H1 (cell line): ENCODE data around the gene FBXW2. TPM values are rescaled to one million over a fixed set of nuclear protein-coding genes. Genes with fewer than 3 reads are reported as not detected.
A peak's percentile ranks its signal among the peaks of the same experiment; 100 is the strongest.

Source experiments
- CTCF ChIA-PET: fragments of 300-600 bp; sonication (Branson Sonifier 250); formaldehyde crosslinking; loops from one replicate; lab custom pipeline; 2021; ENCODE audit not compliant: partially characterized antibody; lab: Charles Lee
- POLR2A ChIA-PET: fragments of 300-600 bp; sonication (Branson Sonifier 250); formaldehyde crosslinking; loops from one replicate; lab custom pipeline; 2021; ENCODE audit warnings: inconsistent platforms; ENCODE audit not compliant: partially characterized antibody; lab: Charles Lee
- DNase-seq, 2 experiments: peaks; one replicate each; pipeline versions ENCODE4 v3.0.0 to v3.0.0-alpha.2; 2010 to 2022; ENCODE audit warnings: low spot score in 2 of 2, low read depth in 1 of 2, mixed read lengths in 1 of 2
- FAIRE-seq: peaks from 2 replicates; lab custom pipeline; 2011; peaks lifted over from hg19 to GRCh38; lab: Jason Lieb, UNC
- H2AFZ ChIP-seq: 2 replicates; pipeline ENCODE4 v1.8.1; 2012; ENCODE audit warnings: low read length, inconsistent platforms
- H2AK5ac ChIP-seq: 2 replicates; pipeline ENCODE4 v1.6.1; 2013; ENCODE audit warnings: low read depth, low read length
- H2BK120ac ChIP-seq: replicated peaks from 2 replicates; pipeline ENCODE3; 2013; ENCODE audit warnings: low read depth, low read length, inconsistent platforms
- H2BK12ac ChIP-seq: 2 replicates; pipeline ENCODE4 v1.6.1; 2013; ENCODE audit warnings: low read depth, low read length
- H2BK15ac ChIP-seq: 2 replicates; pipeline ENCODE4 v1.6.1; 2013; ENCODE audit warnings: low read length
- H2BK20ac ChIP-seq: 2 replicates; pipeline ENCODE4 v1.6.1; 2013; ENCODE audit warnings: low read length
- H2BK5ac ChIP-seq: 2 replicates; pipeline ENCODE4 v1.6.1; 2013; ENCODE audit warnings: low read depth, low read length
- H3K14ac ChIP-seq: 2 replicates; pipeline ENCODE4 v1.6.1; 2013; ENCODE audit warnings: inconsistent platforms; ENCODE audit not compliant: insufficient read length
- H3K18ac ChIP-seq: 2 replicates; pipeline ENCODE4 v1.6.1; 2013; ENCODE audit warnings: low read length; ENCODE audit errors: extremely low read depth
- H3K23ac ChIP-seq: 2 replicates; pipeline ENCODE4 v1.6.1; 2013; ENCODE audit warnings: inconsistent platforms; ENCODE audit not compliant: insufficient read length
- H3K23me2 ChIP-seq: 2 replicates; pipeline ENCODE4 v1.6.1; 2013; ENCODE audit warnings: low read depth, low read length
- H3K27ac ChIP-seq: 2 replicates; pipeline ENCODE4 v1.6.1; 2011; ENCODE audit warnings: low read depth, low read length, inconsistent platforms
- H3K27me3 ChIP-seq, 4 experiments: replicated peaks in 1 of 4; 1 replicate in 1 of 4; 2 replicates in 3 of 4; pipeline versions ENCODE4 v1.6.1 to v1.8.1; 2011 to 2013; ENCODE audit warnings: low read length in 3 of 4, mild to moderate bottlenecking in 3 of 4, inconsistent platforms in 2 of 4, mixed read lengths in 2 of 4, moderate library complexity in 1 of 4; ENCODE audit not compliant: control insufficient read depth in 3 of 4, insufficient read depth in 3 of 4; ENCODE audit errors: extremely low read depth in 1 of 4
- H3K36me3 ChIP-seq, 4 experiments: 2 replicates each; pipeline versions ENCODE4 v1.6.1 to v1.8.1; 2011 to 2013; ENCODE audit warnings: mild to moderate bottlenecking in 4 of 4, low read length in 3 of 4, moderate library complexity in 2 of 4, control low read depth in 1 of 4, inconsistent platforms in 1 of 4; ENCODE audit not compliant: insufficient read depth in 4 of 4, control insufficient read depth in 2 of 4
- H3K4ac ChIP-seq: replicated peaks from 2 replicates; pipeline ENCODE3; 2013; ENCODE audit warnings: low read length, low read depth, mixed read lengths, inconsistent platforms; ENCODE audit not compliant: insufficient read length
- H3K4me1 ChIP-seq, 4 experiments: replicated peaks in 1 of 4; 1 replicate in 1 of 4; 2 replicates in 3 of 4; pipeline versions ENCODE4 v1.6.1 to v1.8.1; 2011 to 2013; ENCODE audit warnings: low read length in 3 of 4, inconsistent platforms in 2 of 4, mixed read lengths in 1 of 4; ENCODE audit not compliant: insufficient read depth in 4 of 4, control insufficient read depth in 3 of 4
- H3K4me2 ChIP-seq, 2 experiments: 2 replicates each; pipeline versions ENCODE4 v1.6.1 to v1.8.1; 2011 to 2013; ENCODE audit warnings: low read depth in 2 of 2, low read length in 2 of 2, control low read depth in 1 of 2, inconsistent platforms in 1 of 2, mild to moderate bottlenecking in 1 of 2; ENCODE audit not compliant: insufficient read depth in 1 of 2
- H3K4me3 ChIP-seq, 4 experiments: fragments of 200-600, 300-600 bp in 1 of 4; sonication (generic), shearing (Covaris generic), sonication (Bioruptor Twin) in 1 of 4; 2 replicates each; pipeline versions ENCODE4 v1.5.1 to v1.8.1; 2011 to 2016; ENCODE audit warnings: low read length in 4 of 4, low read depth in 3 of 4, control low read depth in 2 of 4, inconsistent platforms in 2 of 4, mild to moderate bottlenecking in 2 of 4, mixed read lengths in 1 of 4, moderate library complexity in 1 of 4; ENCODE audit not compliant: insufficient read depth in 2 of 4; ENCODE audit errors: extremely low read depth in 1 of 4
- H3K56ac ChIP-seq: replicated peaks from 2 replicates; pipeline ENCODE3; 2013; ENCODE audit warnings: low read depth, mild to moderate bottlenecking, mixed read lengths, low read length, inconsistent platforms; ENCODE audit not compliant: insufficient read length
- H3K79me1 ChIP-seq: 2 replicates; pipeline ENCODE4 v1.6.1; 2013; ENCODE audit warnings: low read depth, low read length, control low read depth
- H3K79me2 ChIP-seq, 2 experiments: 2 replicates each; pipeline versions ENCODE4 v1.6.1 to v1.8.1; 2012 to 2013; ENCODE audit warnings: low read length in 2 of 2, mild to moderate bottlenecking in 2 of 2, inconsistent platforms in 1 of 2; ENCODE audit not compliant: insufficient read depth in 2 of 2, control insufficient read depth in 1 of 2
- H3K9ac ChIP-seq, 4 experiments: replicated peaks in 1 of 4; 1 replicate in 1 of 4; 2 replicates in 3 of 4; pipeline versions ENCODE4 v1.6.1 to v1.8.1; 2011 to 2013; ENCODE audit warnings: low read depth in 3 of 4, low read length in 3 of 4, control low read depth in 2 of 4, mild to moderate bottlenecking in 2 of 4, moderate library complexity in 2 of 4, inconsistent platforms in 1 of 4; ENCODE audit errors: extremely low read depth in 1 of 4
- H3K9me3 ChIP-seq, 2 experiments: 2 replicates each; pipeline versions ENCODE4 v1.6.1 to v1.8.1; 2012 to 2013; ENCODE audit warnings: mild to moderate bottlenecking in 2 of 2, moderate library complexity in 2 of 2, control low read depth in 1 of 2, inconsistent platforms in 1 of 2, low read depth in 1 of 2, low read length in 1 of 2, mixed read lengths in 1 of 2; ENCODE audit not compliant: insufficient read depth in 2 of 2
- H4K20me1 ChIP-seq, 2 experiments: replicated peaks in 1 of 2; 2 replicates each; pipeline versions ENCODE3 to v1.8.1; 2011 to 2013; ENCODE audit warnings: inconsistent platforms in 2 of 2, low read length in 2 of 2, mild to moderate bottlenecking in 1 of 2; ENCODE audit not compliant: insufficient read depth in 2 of 2, control insufficient read depth in 1 of 2
- H4K5ac ChIP-seq: 2 replicates; pipeline ENCODE4 v1.6.1; 2013; ENCODE audit warnings: low read length, low read depth, mixed read lengths, inconsistent platforms; ENCODE audit not compliant: insufficient read length
- H4K8ac ChIP-seq: 2 replicates; pipeline ENCODE4 v1.8.0; 2013; ENCODE audit warnings: mild to moderate bottlenecking, moderate library complexity, low read length, inconsistent platforms; ENCODE audit not compliant: insufficient read depth; ENCODE audit errors: extremely low read depth
- H4K91ac ChIP-seq: replicated peaks from 2 replicates; pipeline ENCODE3; 2013; ENCODE audit warnings: low read length, mixed read lengths, inconsistent platforms; ENCODE audit not compliant: insufficient read length
- ATF2 ChIP-seq: IDR thresholded peaks from 2 replicates; pipeline ENCODE4 v1.6.1; 2012; ENCODE audit warnings: low read length, inconsistent platforms
- CTCF ChIP-seq, 3 experiments: IDR thresholded peaks; 1 replicate in 2 of 3; 2 replicates in 1 of 3; pipeline versions ENCODE4 v1.5.1 to v1.6.1; 2011; ENCODE audit warnings: low read length in 3 of 3, mild to moderate bottlenecking in 3 of 3, inconsistent platforms in 2 of 3, low read depth in 1 of 3, moderate library complexity in 1 of 3; ENCODE audit not compliant: insufficient read depth in 1 of 3; ENCODE audit errors: control extremely low read depth in 1 of 3
- RAD21 ChIP-seq, 2 experiments: IDR thresholded peaks in 1 of 2; conservative IDR thresholded peaks in 1 of 2; 2 replicates each; pipeline ENCODE4 v1.6.1; 2011; ENCODE audit warnings: low read depth in 2 of 2, low read length in 2 of 2, improper control_type of control experiment in 1 of 2, inconsistent platforms in 1 of 2, mild to moderate bottlenecking in 1 of 2, moderate library complexity in 1 of 2
- SIX5 ChIP-seq: IDR thresholded peaks from 2 replicates; pipeline ENCODE4 v1.6.1; 2011; ENCODE audit warnings: mild to moderate bottlenecking, low read depth, low read length
- WGBS, 2 experiments: shearing (Covaris generic) in 1 of 2; methylation state at CpG; one replicate each; pipeline versions ENCODE4 v1.1.6 to v1.1.7; 2013 to 2015; ENCODE audit warnings: low lambda C conversion rate in 2 of 2, mixed read lengths in 2 of 2, inconsistent platforms in 1 of 2, low coverage in 1 of 2, missing lambda C conversion rate in 1 of 2; ENCODE audit not compliant: insufficient replicate concordance in 2 of 2, insufficient coverage in 1 of 2, insufficient read length in 1 of 2; ENCODE audit errors: extremely low coverage in 1 of 2, missing lambda C conversion rate in 1 of 2; 5-methylcytosine and 5-hydroxymethylcytosine counted together
- polyA plus RNA-seq, 7 experiments: library from polyadenylated mRNA; depleted of rRNA in 3 of 7; stranded (reverse) in 5 of 7; unstranded in 2 of 7; fragments of >200 nt in 5 of 7; fragments of 200-250 nt in 2 of 7; gene quantifications; 1 replicate in 5 of 7; 2 replicates in 1 of 7; 4 replicates in 1 of 7; pipeline versions ENCODE4 v1.2.1 to v1.2.3, GENCODE V29; 2011 to 2013; ENCODE audit warnings: missing spikeins in 2 of 7, mixed read lengths in 2 of 7
- total RNA-seq: library from RNA; stranded (reverse); fragmentation: NEBNext Ultra II Directional; extraction: Animal tissue kit (Norgen Biotek cat#: 25700); gene quantifications from 2 replicates; pipeline ENCODE4 v1.2.1, GENCODE V29; 2021

The FBXW2 gene
- total and polyA plus RNA-seq, 2 of the 8 experiments (the other 6 are each of a cell fraction or from before 2014, with no cell fraction given): 19.2 to 65.3 TPM

DNA sequence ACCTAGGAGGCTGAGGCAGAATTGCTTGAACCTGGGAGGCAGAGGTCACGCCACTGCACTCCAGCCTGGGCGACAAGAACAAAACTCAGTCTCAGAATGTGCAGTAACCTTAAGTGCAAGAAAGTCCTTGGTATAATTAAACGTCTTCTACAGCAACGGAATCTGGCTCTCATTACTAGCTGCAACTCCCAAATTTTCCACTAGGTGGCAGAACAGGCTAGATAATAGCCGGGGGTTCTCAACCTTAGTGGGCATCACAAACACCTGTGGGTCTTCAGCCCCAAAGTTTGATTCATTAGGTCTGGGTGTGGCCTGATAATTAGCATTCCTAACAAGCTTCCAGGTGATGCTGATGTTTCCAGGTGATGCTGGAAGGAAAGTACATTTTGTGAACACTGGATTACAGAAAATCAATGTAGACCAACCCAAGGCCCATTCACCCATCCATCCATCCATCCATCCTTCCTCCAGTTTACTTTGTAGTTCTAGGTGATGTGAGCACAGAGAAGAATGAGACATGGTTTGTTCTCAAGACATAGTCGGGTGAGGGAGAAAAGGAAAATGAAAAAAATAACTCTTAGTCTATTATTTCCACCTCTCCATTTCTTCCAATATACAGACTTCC, 37.3 kb downstream of the FBXW2 start:
- no peaks in the 10 kb centered on the region for H3K27me3 ChIP-seq
- H3K27ac ChIP-seq: no peak overlapping the region
- no peak overlapping the region for H2BK5ac ChIP-seq
- no peaks in the 10 kb centered on the region for H3K79me2 ChIP-seq
- ChIA-PET POLR2A (interaction anchor here (0.6 to 1.8 kb wide), 3 partner anchors 9 to 320 kb away, joined by 3 to 6 read pairs (median 3); no protein-coding TSS in a partner anchor), CTCF (interaction anchor here (0.6 to 4.6 kb wide), 38 partner anchors 9 to 601 kb away, joined by 3 to 31 read pairs (median 4); no protein-coding TSS in a partner anchor)
- H4K8ac ChIP-seq: no peak overlapping the region
- no peak overlapping the region for H3K14ac ChIP-seq
- H2BK120ac ChIP-seq: no peak overlapping the region
- no peak overlapping the region for H2BK20ac ChIP-seq
- DNase-seq (peak; percentile 13 to 85), FAIRE-seq (peak; percentile 7)
- H3K4ac ChIP-seq: no peak overlapping the region
- no peak overlapping the region for H3K9ac ChIP-seq
- no peaks in the 10 kb centered on the region for H3K23me2 ChIP-seq
- no peak overlapping the region for H4K91ac ChIP-seq
- no peak overlapping the region for H3K23ac ChIP-seq
- no peak overlapping the region for H3K4me3 ChIP-seq
- no peaks in the 10 kb centered on the region for H3K4me1 ChIP-seq
- H2BK15ac ChIP-seq: no peak overlapping the region
- H3K56ac ChIP-seq: no peak overlapping the region
- H2BK12ac ChIP-seq: no peak overlapping the region
- no peak overlapping the region for H4K5ac ChIP-seq
- no peak overlapping the region for H3K4me2 ChIP-seq
- H2AFZ ChIP-seq: no peak overlapping the region
- 40% methylated on average over 6 of the region's 6 CpGs; no CpG with 5 or more reads in 1 of the 2 experiments for WGBS, 2 experiments
- peaks cover 0 to 6% (median 1%) of the 10 kb centered on the region in 4 experiments; a peak in 3 of 8 replicates for H3K36me3 ChIP-seq
- no peak overlapping the region for H2AK5ac ChIP-seq
- TF ChIP-seq CTCF (IDR thresholded peaks at IDR 0.05; ENCODE audit: control extremely low read depth in 1 of 3, insufficient read depth in 1 of 3, low read depth in 1 of 3, low read length in 3 of 3) (peak in 2 of 3 experiments; percentile 84 to 85; a peak in 3 of 4 replicates), SIX5 (no peak), ATF2 (no peak), RAD21 (IDR thresholded peaks at IDR 0.05 in 1 of 2, conservative IDR thresholded peaks at IDR 0.05 in 1 of 2; ENCODE audit: low read depth in 2 of 2, low read length in 2 of 2) (peak; percentile 89 to 93)
- TF ChIP-seq, all 59 proteins: peak for 2
- H3K79me1 ChIP-seq: no peaks in the 10 kb centered on the region
- no peaks in the 10 kb centered on the region for H3K9me3 ChIP-seq
- no peak overlapping the region for H3K18ac ChIP-seq
- peaks cover 0 to 3% of the 10 kb centered on the region in 2 experiments for H4K20me1 ChIP-seq
